Measurements from ENCODE around the gene MAVS. TPM values are rescaled to one million over a fixed set of nuclear protein-coding genes. Genes with fewer than 3 reads are reported as not detected.

Gene MAVS
- polyA plus RNA-seq, 4 donors = 24.7 to 29.8 (median 26.6) TPM

GRCh38 chr20:3847429-3847940 lies 851 bp downstream of the MAVS start:
- DNase-seq (ENCODE audit: low read depth in 4 of 4, low spot score in 3 of 4) = no peak

GRCh38 chr20:3848565-3848964 lies 1.9 kb downstream of the MAVS start:
- no peak for DNase-seq (ENCODE audit: low read depth in 4 of 4, low spot score in 3 of 4)

- DNase-seq (ENCODE audit: low read depth in 4 of 4, low spot score in 3 of 4) = no peak
Observed at GRCh38 chr20:3854462-3854871, 7.8 kb downstream of the MAVS start.

- no peak for DNase-seq (ENCODE audit: low read depth in 4 of 4, low spot score in 3 of 4)
Observed at GRCh38 chr20:3857405-3857804, 10.8 kb downstream of the MAVS start.

- DNase-seq (ENCODE audit: low read depth in 4 of 4, low spot score in 3 of 4) = no peak
Observed at GRCh38 chr20:3858689-3859088, 12.1 kb downstream of the MAVS start.

- no peak for DNase-seq (ENCODE audit: low read depth in 4 of 4, low spot score in 3 of 4)
Observed at GRCh38 chr20:3861191-3861590, 14.6 kb downstream of the MAVS start.

GRCh38 chr20:3862333-3862732 lies 15.7 kb downstream of the MAVS start:
- no peak for DNase-seq (ENCODE audit: low read depth in 4 of 4, low spot score in 3 of 4)

GRCh38 chr20:3863317-3863716 lies 16.7 kb downstream of the MAVS start:
- no peak for DNase-seq (ENCODE audit: low read depth in 4 of 4, low spot score in 3 of 4)

GRCh38 chr20:3864518-3864917 lies 17.9 kb downstream of the MAVS start:
- no peak for DNase-seq (ENCODE audit: low read depth in 4 of 4, low spot score in 3 of 4)

- DNase-seq (ENCODE audit: low read depth in 4 of 4, low spot score in 3 of 4) = no peak
Observed at GRCh38 chr20:3865152-3865886, 18.7 kb downstream of the MAVS start.

- DNase-seq (ENCODE audit: low read depth in 4 of 4, low spot score in 3 of 4) = no peak
Observed at GRCh38 chr20:3865887-3866407, 19.3 kb downstream of the MAVS start.

- DNase-seq (ENCODE audit: low read depth in 4 of 4, low spot score in 3 of 4) = no peak
Observed at GRCh38 chr20:3866464-3866863, 19.8 kb downstream of the MAVS start.

GRCh38 chr20:3867802-3868201 lies 21.2 kb downstream of the MAVS start:
- DNase-seq (ENCODE audit: low read depth in 4 of 4, low spot score in 3 of 4) = no peak

- DNase-seq (ENCODE audit: low read depth in 4 of 4, low spot score in 3 of 4) = no peak
Observed at GRCh38 chr20:3869839-3870634, 23.4 kb downstream of the MAVS start.

GRCh38 chr20:3871550-3872265 lies 25.1 kb downstream of the MAVS start:
- no peak for DNase-seq (ENCODE audit: low read depth in 4 of 4, low spot score in 3 of 4)

- DNase-seq (ENCODE audit: low read depth in 4 of 4, low spot score in 3 of 4) = no peak
Observed at GRCh38 chr20:3873507-3873906, 26.9 kb downstream of the MAVS start.

- no peak for DNase-seq (ENCODE audit: low read depth in 4 of 4, low spot score in 3 of 4)
Observed at GRCh38 chr20:3874194-3874844, 27.7 kb downstream of the MAVS start.

GRCh38 chr20:3875378-3875974 lies 28.8 kb downstream of the MAVS start:
- no peak for DNase-seq (ENCODE audit: low read depth in 4 of 4, low spot score in 3 of 4)

- no peak for DNase-seq (ENCODE audit: low read depth in 4 of 4, low spot score in 3 of 4)
Observed at GRCh38 chr20:3876000-3876399, 29.4 kb downstream of the MAVS start.

- DNase-seq (ENCODE audit: low read depth in 4 of 4, low spot score in 3 of 4) = no peak
Observed at GRCh38 chr20:3876676-3877075, 30.0 kb downstream of the MAVS start.
